SK-N-MC (cell line): ENCODE measurements around the gene KIAA0040.

Source experiments
- EZH2 ChIP-seq: fragments of 200-600 bp; sonication (generic); IDR thresholded peaks from one replicate; pipeline ENCODE4 v1.6.1; 2017; ENCODE audit warnings: antibody characterized with exemption
- FOXP2 ChIP-seq: optimal IDR thresholded peaks from 2 replicates; pipeline ENCODE3; 2011; ENCODE audit warnings: mild to moderate bottlenecking, moderate library complexity; ENCODE audit not compliant: insufficient read depth; ENCODE audit errors: extremely low read length, control extremely low read depth

- TF ChIP-seq EZH2: no peak
- TF ChIP-seq FOXP2: no peak
These were observed 60.1 kb downstream of the KIAA0040 start for GRCh38 chr1:175132436-175132835.
